Astrocyte of the cerebellum (primary cell): ENCODE data around the gene ROR2.

Experiments
- DNase-seq: peaks from one replicate; pipeline ENCODE4 v3.0.0-alpha.2; 2011; ENCODE audit warnings: low read depth
- H3K4me3 ChIP-seq: 2 replicates; pipeline ENCODE4 v1.5.1; 2011; ENCODE audit warnings: mild to moderate bottlenecking, low read depth, low read length, moderate library complexity
- in situ Hi-C: cut with HindIII; loops from 2 replicates; pipeline ENCODE4 v1.10.0; 2017; ENCODE audit warnings: low sequenced_read_pairs
- TF ChIP-seq, protein P1 (sequence below): IDR thresholded peaks from 2 replicates; pipeline ENCODE4 v1.5.1; 2012; ENCODE audit warnings: low read length, low read depth, moderate library complexity, mild to moderate bottlenecking; ENCODE audit errors: missing control alignments

The ROR2 gene

GRCh38 chr9:91727316-91727861 lies 222.6 kb downstream of the ROR2 start:
- no peak overlapping the region for H3K4me3 ChIP-seq
- in situ Hi-C loops = no loop called here
- TF ChIP-seq, protein P1, sequence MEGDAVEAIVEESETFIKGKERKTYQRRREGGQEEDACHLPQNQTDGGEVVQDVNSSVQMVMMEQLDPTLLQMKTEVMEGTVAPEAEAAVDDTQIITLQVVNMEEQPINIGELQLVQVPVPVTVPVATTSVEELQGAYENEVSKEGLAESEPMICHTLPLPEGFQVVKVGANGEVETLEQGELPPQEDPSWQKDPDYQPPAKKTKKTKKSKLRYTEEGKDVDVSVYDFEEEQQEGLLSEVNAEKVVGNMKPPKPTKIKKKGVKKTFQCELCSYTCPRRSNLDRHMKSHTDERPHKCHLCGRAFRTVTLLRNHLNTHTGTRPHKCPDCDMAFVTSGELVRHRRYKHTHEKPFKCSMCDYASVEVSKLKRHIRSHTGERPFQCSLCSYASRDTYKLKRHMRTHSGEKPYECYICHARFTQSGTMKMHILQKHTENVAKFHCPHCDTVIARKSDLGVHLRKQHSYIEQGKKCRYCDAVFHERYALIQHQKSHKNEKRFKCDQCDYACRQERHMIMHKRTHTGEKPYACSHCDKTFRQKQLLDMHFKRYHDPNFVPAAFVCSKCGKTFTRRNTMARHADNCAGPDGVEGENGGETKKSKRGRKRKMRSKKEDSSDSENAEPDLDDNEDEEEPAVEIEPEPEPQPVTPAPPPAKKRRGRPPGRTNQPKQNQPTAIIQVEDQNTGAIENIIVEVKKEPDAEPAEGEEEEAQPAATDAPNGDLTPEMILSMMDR = peak; percentile 70
- DNase-seq = peak; percentile 23

- DNase-seq = no peak
- no peak overlapping the region for H3K4me3 ChIP-seq
- TF ChIP-seq, protein P1 = no peak
- in situ Hi-C loops = no loop called here
Observed at GRCh38 chr9:91726406-91727100, 223.5 kb downstream of the ROR2 start.

GRCh38 chr9:91725651-91726050 lies 224.4 kb downstream of the ROR2 start:
- no peak overlapping the region for H3K4me3 ChIP-seq
- TF ChIP-seq, protein P1 = no peak
- in situ Hi-C loops = no loop called here
- DNase-seq = no peak

DNA sequence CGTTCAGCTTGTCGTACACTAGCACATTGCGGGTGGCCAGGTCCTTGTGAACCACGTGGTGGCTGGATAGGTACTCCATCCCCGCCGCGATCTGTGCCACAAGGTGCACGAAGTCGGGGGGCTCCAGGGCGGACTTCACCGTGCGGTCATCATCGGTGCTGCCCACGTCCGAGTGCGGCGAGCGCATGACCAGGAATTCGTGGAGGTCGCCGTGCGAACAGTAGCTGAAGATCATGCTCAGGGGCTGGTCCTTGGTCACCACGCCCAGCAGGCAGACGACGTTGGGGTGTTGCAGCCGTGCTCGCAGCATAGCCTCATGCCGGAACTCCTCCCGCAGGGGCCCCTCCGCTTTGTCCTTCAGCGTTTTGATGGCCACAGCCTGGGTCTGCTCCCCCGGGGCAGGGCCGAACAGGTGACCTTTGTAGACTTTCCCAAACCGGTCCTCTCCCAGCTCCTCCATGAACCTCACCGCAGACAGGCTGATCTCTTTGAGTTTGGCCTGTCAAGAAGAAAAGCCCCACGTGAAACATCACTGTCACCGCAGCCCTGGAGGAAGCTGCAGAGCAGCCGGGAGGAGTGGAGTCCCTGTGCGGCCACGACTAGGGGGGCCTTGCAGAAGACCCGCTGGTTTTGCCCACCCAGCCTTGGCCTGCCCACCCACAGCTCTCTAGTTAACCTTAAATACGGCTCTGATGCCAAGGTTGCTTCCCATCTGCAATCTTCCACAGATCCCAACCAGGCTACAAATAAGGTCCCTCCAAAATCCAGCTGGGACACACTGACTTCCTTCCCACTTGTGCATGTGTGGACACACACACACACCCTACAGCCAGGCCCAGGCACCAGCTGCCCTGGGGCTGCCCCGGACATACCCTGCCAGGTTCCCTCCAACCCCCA lies 225.2 kb downstream of the ROR2 start:
- in situ Hi-C loops = no loop called here
- DNase-seq = no peak
- TF ChIP-seq, protein P1 = no peak
- H3K4me3 ChIP-seq = no peak overlapping the region

GRCh38 chr9:91724068-91724440 lies 226.0 kb downstream of the ROR2 start:
- no peak overlapping the region for H3K4me3 ChIP-seq
- TF ChIP-seq, protein P1 = no peak
- DNase-seq = no peak
- in situ Hi-C loops = no loop called here

- in situ Hi-C loops = no loop called here
- H3K4me3 ChIP-seq = no peak overlapping the region
- no peak for DNase-seq
- TF ChIP-seq, protein P1 = no peak
Observed at GRCh38 chr9:91723420-91724067, 226.5 kb downstream of the ROR2 start.
